ENCODE data around the gene CAV2. TPM values are rescaled to one million over a fixed set of nuclear protein-coding genes. Genes with fewer than 3 reads are reported as not detected.

CAV2 gene
- 100 to 1,000 TPM in 1 of 2 donors, 10 to 100 TPM in 1; 86.7 to 131 TPM for total RNA-seq
- polyA plus RNA-seq = 10 to 100 TPM; 81.8 to 89.8 TPM
- long read RNA-seq, donor 1, transcript CAV2-202 (2 exons, 776 nt) = minor isoform, 9 of 476 reads
- long read RNA-seq, donor 1, transcript CAV2-214 (2 exons, 787 nt) = minor isoform, 21 of 476 reads
- long read RNA-seq, donor 1, transcript CAV2-201 (3 exons, 3,301 nt) = major isoform, 419 of 476 reads
- long read RNA-seq, donor 1, transcript CAV2-203 (2 exons, 1,179 nt) = minor isoform, 7 of 476 reads
- long read RNA-seq, donor 1, partial matches to known transcripts = 0 of 476 reads
- long read RNA-seq, donor 1, other reads (novel, unspliced or antisense) = 20 of 476 reads
- long read RNA-seq, donor 2, transcript CAV2-201 (3 exons, 3,301 nt) = major isoform, 110 of 147 reads
- long read RNA-seq, donor 2, transcript CAV2-214 (2 exons, 787 nt) = minor isoform, 5 of 147 reads
- long read RNA-seq, donor 2, partial matches to known transcripts = 0 of 147 reads
- long read RNA-seq, donor 2, other reads (novel, unspliced or antisense) = 26 of 147 reads

- Histone ChIP-seq H3K4me1 (ENCODE audit: control insufficient read depth in 1 of 2, insufficient read depth in 2 of 2, low read length in 2 of 2) (no peaks in the 10 kb centered on the region), H3K36me3 (ENCODE audit: control insufficient read depth in 1 of 2, insufficient read depth in 2 of 2, low read length in 1 of 2) (no peaks in the 10 kb centered on the region), H3K4me3 (ENCODE audit: low read length in 2 of 2) (peak within 1 kb of the TSS; percentile 60 to 80), H3K27ac (ENCODE audit: low read depth in 1 of 2, low read length in 2 of 2) (peak within 1 kb of the TSS; percentile 20 to 90), H3K27me3 (ENCODE audit: control insufficient read depth in 1 of 2, insufficient read depth in 2 of 2, low read length in 1 of 2) (no peaks in the 10 kb centered on the region), H3K9me3 (ENCODE audit: control insufficient read depth, low read length) (no peaks in the 10 kb centered on the region)
- 1% methylated on average over 47 to 86 of the region's 86 CpGs for WGBS, 2 donors
- peak; percentile 81 to 93 for DNase-seq
- peak; percentile 91 for ATAC-seq (ENCODE audit: low FRiP score)
- intact Hi-C loops (cut with DNase I) = loop anchor here (2.0 to 5.0 kb wide), 3 partner anchors 27 to 52 kb away; no protein-coding TSS in a partner anchor
Measured at GRCh38 chr7:116499168-116500077, at the start of gene CAV2. Gene CAV2, plus strand, starts transcription at chr7:116499738. Its CDS starts 44 bp downstream, at chr7:116499782.

GRCh38 chr7:116449950-116450349 is 49.6 kb upstream of the CAV2 start:
- DNase-seq (no peak), ATAC-seq (ENCODE audit: low FRiP score) (peak; percentile 30)
- Histone ChIP-seq H3K4me3 (ENCODE audit: low read length in 2 of 2) (no peak overlapping the region), H3K27ac (ENCODE audit: low read depth in 1 of 2, low read length in 2 of 2) (peak overlapping the region; percentile 63 to 67), H3K36me3 (ENCODE audit: control insufficient read depth in 1 of 2, insufficient read depth in 2 of 2, low read length in 1 of 2) (no peaks in the 10 kb centered on the region), H3K4me1 (ENCODE audit: control insufficient read depth in 1 of 2, insufficient read depth in 2 of 2, low read length in 2 of 2) (peaks cover 2 to 7% of the 10 kb centered on the region in 2 donors), H3K9me3 (ENCODE audit: control insufficient read depth, low read length) (no peaks in the 10 kb centered on the region), H3K27me3 (ENCODE audit: control insufficient read depth in 1 of 2, insufficient read depth in 2 of 2, low read length in 1 of 2) (no peaks in the 10 kb centered on the region)
- intact Hi-C loops (cut with DNase I) = loop anchor here (5.0 to 10.0 kb wide), 2 partner anchors 47 to 125 kb away; partner anchors contain the start of gene CAV2 (in 2 of the 2)
- WGBS, 2 donors = 5 to 7% methylated on average over 4 of the region's 4 CpGs

GRCh38 chr7:116451957-116452729 is 47.4 kb upstream of the CAV2 start:
- DNase-seq = no peak
- WGBS, 2 donors = 96 to 100% methylated on average over 2 of the region's 2 CpGs
- H3K4me3 ChIP-seq (ENCODE audit: low read length in 2 of 2) = no peak overlapping the region
- H3K27me3 ChIP-seq (ENCODE audit: control insufficient read depth in 1 of 2, insufficient read depth in 2 of 2, low read length in 1 of 2) = no peaks in the 10 kb centered on the region
- no peaks in the 10 kb centered on the region for H3K9me3 ChIP-seq (ENCODE audit: control insufficient read depth, low read length)
- intact Hi-C loops (cut with DNase I) = loop anchor here in 1 of 2 donors (5.0 kb wide), 1 partner anchor 45 kb away; the partner anchor contains the start of gene CAV2
- H3K36me3 ChIP-seq (ENCODE audit: control insufficient read depth in 1 of 2, insufficient read depth in 2 of 2, low read length in 1 of 2) = no peaks in the 10 kb centered on the region
- H3K27ac ChIP-seq (ENCODE audit: low read depth in 1 of 2, low read length in 2 of 2) = no peak overlapping the region
- no peak for ATAC-seq (ENCODE audit: low FRiP score)
- peaks cover 2 to 5% of the 10 kb centered on the region in 2 donors for H3K4me1 ChIP-seq (ENCODE audit: control insufficient read depth in 1 of 2, insufficient read depth in 2 of 2, low read length in 2 of 2)

- Histone ChIP-seq H3K27me3 (ENCODE audit: control insufficient read depth in 1 of 2, insufficient read depth in 2 of 2, low read length in 1 of 2) (no peaks in the 10 kb centered on the region), H3K27ac (ENCODE audit: low read depth in 1 of 2, low read length in 2 of 2) (no peak overlapping the region)
- no peak for ATAC-seq (ENCODE audit: low FRiP score)
Measured at GRCh38 chr7:116454377-116454776, 45.2 kb upstream of the CAV2 start.

GRCh38 chr7:116455009-116455408 is 44.5 kb upstream of the CAV2 start:
- no peak for DNase-seq
- ATAC-seq (ENCODE audit: low FRiP score) = no peak
- Histone ChIP-seq H3K9me3 (ENCODE audit: control insufficient read depth, low read length) (no peaks in the 10 kb centered on the region), H3K27ac (ENCODE audit: low read depth in 1 of 2, low read length in 2 of 2) (no peak overlapping the region), H3K27me3 (ENCODE audit: control insufficient read depth in 1 of 2, insufficient read depth in 2 of 2, low read length in 1 of 2) (no peaks in the 10 kb centered on the region), H3K36me3 (ENCODE audit: control insufficient read depth in 1 of 2, insufficient read depth in 2 of 2, low read length in 1 of 2) (no peaks in the 10 kb centered on the region), H3K4me3 (ENCODE audit: low read length in 2 of 2) (no peak overlapping the region), H3K4me1 (ENCODE audit: control insufficient read depth in 1 of 2, insufficient read depth in 2 of 2, low read length in 2 of 2) (peaks cover 0 to 5% of the 10 kb centered on the region in 2 donors)
- intact Hi-C loops (cut with DNase I) = no loop called here
- 6 to 10% methylated on average over 2 of the region's 2 CpGs for WGBS, 2 donors

More at GRCh38 chr7:116454377-116454776, 45.2 kb upstream of the CAV2 start:
- WGBS, 2 donors = 96 to 98% methylated on average over 2 of the region's 2 CpGs
- H3K9me3 ChIP-seq (ENCODE audit: control insufficient read depth, low read length) = no peaks in the 10 kb centered on the region
- DNase-seq = no peak
- intact Hi-C loops (cut with DNase I) = loop anchor here in 1 of 2 donors (5.0 kb wide), 1 partner anchor 43 kb away; the partner anchor contains the start of gene CAV2
- peaks cover 2 to 5% of the 10 kb centered on the region in 2 donors for H3K4me1 ChIP-seq (ENCODE audit: control insufficient read depth in 1 of 2, insufficient read depth in 2 of 2, low read length in 2 of 2)
- no peak overlapping the region for H3K4me3 ChIP-seq (ENCODE audit: low read length in 2 of 2)
- H3K36me3 ChIP-seq (ENCODE audit: control insufficient read depth in 1 of 2, insufficient read depth in 2 of 2, low read length in 1 of 2) = no peaks in the 10 kb centered on the region

GRCh38 chr7:116455499-116455898 is 44.0 kb upstream of the CAV2 start:
- ATAC-seq (ENCODE audit: low FRiP score) (no peak), DNase-seq (no peak)
- Histone ChIP-seq H3K27ac (ENCODE audit: low read depth in 1 of 2, low read length in 2 of 2) (no peak overlapping the region), H3K9me3 (ENCODE audit: control insufficient read depth, low read length) (no peaks in the 10 kb centered on the region), H3K36me3 (ENCODE audit: control insufficient read depth in 1 of 2, insufficient read depth in 2 of 2, low read length in 1 of 2) (no peaks in the 10 kb centered on the region), H3K4me1 (ENCODE audit: control insufficient read depth in 1 of 2, insufficient read depth in 2 of 2, low read length in 2 of 2) (peaks cover 0 to 4% of the 10 kb centered on the region in 2 donors), H3K27me3 (ENCODE audit: control insufficient read depth in 1 of 2, insufficient read depth in 2 of 2, low read length in 1 of 2) (no peaks in the 10 kb centered on the region), H3K4me3 (ENCODE audit: low read length in 2 of 2) (no peak overlapping the region)
- WGBS, 2 donors = 35 to 38% methylated on average over 1 of the region's 1 CpG
- intact Hi-C loops (cut with DNase I) = no loop called here

GRCh38 chr7:116461500-116461899 is 38.0 kb upstream of the CAV2 start:
- peaks cover 0 to 1% of the 10 kb centered on the region in 2 donors for H3K4me1 ChIP-seq (ENCODE audit: control insufficient read depth in 1 of 2, insufficient read depth in 2 of 2, low read length in 2 of 2)
- intact Hi-C loops (cut with DNase I) = no loop called here
- no peak for ATAC-seq (ENCODE audit: low FRiP score)
- DNase-seq = no peak
- no peak overlapping the region for H3K27ac ChIP-seq (ENCODE audit: low read depth in 1 of 2, low read length in 2 of 2)
- H3K4me3 ChIP-seq (ENCODE audit: low read length in 2 of 2) = no peak overlapping the region
- no peaks in the 10 kb centered on the region for H3K36me3 ChIP-seq (ENCODE audit: control insufficient read depth in 1 of 2, insufficient read depth in 2 of 2, low read length in 1 of 2)
- H3K27me3 ChIP-seq (ENCODE audit: control insufficient read depth in 1 of 2, insufficient read depth in 2 of 2, low read length in 1 of 2) = no peaks in the 10 kb centered on the region
- H3K9me3 ChIP-seq (ENCODE audit: control insufficient read depth, low read length) = no peaks in the 10 kb centered on the region

- no peaks in the 10 kb centered on the region for H3K36me3 ChIP-seq (ENCODE audit: control insufficient read depth in 1 of 2, insufficient read depth in 2 of 2, low read length in 1 of 2)
- peaks cover 0 to 2% of the 10 kb centered on the region in 2 donors for H3K4me1 ChIP-seq (ENCODE audit: control insufficient read depth in 1 of 2, insufficient read depth in 2 of 2, low read length in 2 of 2)
- intact Hi-C loops (cut with DNase I) = no loop called here
- no peaks in the 10 kb centered on the region for H3K9me3 ChIP-seq (ENCODE audit: control insufficient read depth, low read length)
- no peaks in the 10 kb centered on the region for H3K27me3 ChIP-seq (ENCODE audit: control insufficient read depth in 1 of 2, insufficient read depth in 2 of 2, low read length in 1 of 2)
- ATAC-seq (ENCODE audit: low FRiP score) (no peak), DNase-seq (no peak)
- no peak overlapping the region for H3K4me3 ChIP-seq (ENCODE audit: low read length in 2 of 2)
- H3K27ac ChIP-seq (ENCODE audit: low read depth in 1 of 2, low read length in 2 of 2) = no peak overlapping the region
- WGBS, 2 donors = 91 to 95% methylated on average over 4 of the region's 4 CpGs
Measured at GRCh38 chr7:116463956-116464355, 35.6 kb upstream of the CAV2 start.

Measured in aorta (tissue), 5 donors.